HUES48 (cell line): ENCODE measurements around the gene CCDC88C.
"Not testable (repeated sequence)": the region's sequence is repeated elsewhere in the genome, so short reads cannot be mapped to it uniquely, and the experiment has no call there.

Experiments used
- H3K27ac ChIP-seq: one replicate; pipeline ENCODE4 v1.7.0; 2013; ENCODE audit warnings: low read depth, low read length, inconsistent platforms
- H3K27me3 ChIP-seq: 2 replicates; pipeline ENCODE4 v1.6.1; 2013; ENCODE audit warnings: mild to moderate bottlenecking, low read length; ENCODE audit not compliant: control insufficient read depth, insufficient read depth
- H3K36me3 ChIP-seq: 2 replicates; pipeline ENCODE4 v1.6.1; 2013; ENCODE audit warnings: low read length; ENCODE audit not compliant: control insufficient read depth, insufficient read depth
- H3K4me1 ChIP-seq: 2 replicates; pipeline ENCODE4 v1.6.1; 2013; ENCODE audit warnings: mild to moderate bottlenecking, low read length; ENCODE audit not compliant: control insufficient read depth, insufficient read depth
- H3K4me3 ChIP-seq: 2 replicates; pipeline ENCODE4 v1.5.1; 2013; ENCODE audit warnings: mild to moderate bottlenecking, low read depth, low read length
- H3K9ac ChIP-seq: 2 replicates; pipeline ENCODE4 v1.6.1; 2013; ENCODE audit warnings: mild to moderate bottlenecking, low read depth, low read length, moderate library complexity
- H3K9me3 ChIP-seq: 2 replicates; pipeline ENCODE4 v1.6.1; 2013; ENCODE audit warnings: low read length; ENCODE audit not compliant: control insufficient read depth, insufficient read depth

CCDC88C gene

DNA sequence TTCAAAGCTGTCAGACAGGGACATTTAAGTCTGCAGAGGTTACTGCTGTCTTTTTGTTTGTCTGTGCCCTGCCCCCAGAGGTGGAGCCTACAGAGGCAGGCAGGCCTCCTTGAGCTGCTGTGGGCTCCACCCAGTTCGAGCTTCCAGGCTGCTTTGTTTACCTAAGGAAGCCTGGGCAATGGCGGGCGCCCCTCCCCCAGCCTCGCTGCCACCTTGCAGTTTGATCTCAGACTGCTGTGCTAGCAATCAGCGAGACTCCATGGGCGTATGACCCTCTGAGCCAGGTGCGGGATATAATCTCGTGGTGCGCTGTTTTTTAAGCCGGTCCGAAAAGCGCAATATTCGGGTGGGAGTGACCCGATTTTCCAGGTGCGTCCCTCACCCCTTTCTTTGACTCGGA is 18.6 kb upstream of the CCDC88C start:
- H3K9ac ChIP-seq, H3K27me3 ChIP-seq, H3K27ac ChIP-seq, H3K4me3 ChIP-seq, H3K36me3 ChIP-seq, H3K4me1 ChIP-seq: not testable (repeated sequence)
- peaks cover 28% of the 10 kb centered on the region for H3K9me3 ChIP-seq

DNA sequence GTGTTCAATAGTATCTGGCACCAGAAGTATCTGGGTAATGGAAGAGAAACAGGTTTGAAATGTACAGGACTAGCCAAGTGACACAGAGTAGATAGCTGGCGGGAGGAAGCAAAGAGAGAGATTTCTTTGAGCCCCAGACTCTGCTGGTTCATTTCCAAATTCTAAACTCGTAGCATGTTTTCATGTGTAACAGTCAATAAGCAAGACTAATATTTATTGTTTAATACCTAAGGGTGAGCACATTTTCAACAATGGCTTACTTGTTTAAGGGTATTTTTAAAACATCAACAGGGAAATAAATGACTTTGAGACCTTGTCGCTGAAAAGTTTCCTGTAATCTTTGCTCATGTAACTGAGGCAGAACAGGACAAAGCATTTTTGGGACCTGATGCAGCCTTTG is 11.8 kb upstream of the CCDC88C start:
- H3K9ac ChIP-seq, result no peak overlapping the region

DNA sequence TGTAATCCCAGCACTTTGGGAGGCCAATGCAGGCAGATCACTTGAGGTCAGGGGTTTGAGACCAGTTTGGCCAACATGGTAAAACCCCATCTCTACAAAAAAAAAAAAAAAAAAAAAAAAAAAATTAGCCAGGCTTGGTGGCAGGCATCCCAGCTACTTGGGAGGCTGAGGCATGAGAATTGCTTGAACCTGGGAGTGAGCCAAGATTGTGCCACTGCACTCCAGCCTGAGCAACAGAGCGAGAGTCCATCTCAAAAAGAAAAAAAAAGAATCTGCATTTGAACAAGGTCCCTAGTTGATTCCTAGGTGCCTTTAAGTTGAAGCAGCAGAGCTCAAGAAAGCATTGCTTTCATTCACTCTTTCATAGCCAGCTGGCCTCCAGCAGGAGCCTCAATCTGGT is 11.3 kb upstream of the CCDC88C start:
- not testable (repeated sequence) for H3K27ac ChIP-seq, H3K4me3 ChIP-seq, H3K36me3 ChIP-seq, H3K9me3 ChIP-seq, H3K4me1 ChIP-seq, H3K9ac ChIP-seq, H3K27me3 ChIP-seq

More for the DNA sequence above, 11.8 kb upstream of the CCDC88C start:
- Histone ChIP-seq H3K27ac (no peak overlapping the region), H3K4me1 (no peaks in the 10 kb centered on the region), H3K9me3 (no peaks in the 10 kb centered on the region), H3K4me3 (no peak overlapping the region), H3K27me3 (no peaks in the 10 kb centered on the region), H3K36me3 (no peaks in the 10 kb centered on the region)

DNA sequence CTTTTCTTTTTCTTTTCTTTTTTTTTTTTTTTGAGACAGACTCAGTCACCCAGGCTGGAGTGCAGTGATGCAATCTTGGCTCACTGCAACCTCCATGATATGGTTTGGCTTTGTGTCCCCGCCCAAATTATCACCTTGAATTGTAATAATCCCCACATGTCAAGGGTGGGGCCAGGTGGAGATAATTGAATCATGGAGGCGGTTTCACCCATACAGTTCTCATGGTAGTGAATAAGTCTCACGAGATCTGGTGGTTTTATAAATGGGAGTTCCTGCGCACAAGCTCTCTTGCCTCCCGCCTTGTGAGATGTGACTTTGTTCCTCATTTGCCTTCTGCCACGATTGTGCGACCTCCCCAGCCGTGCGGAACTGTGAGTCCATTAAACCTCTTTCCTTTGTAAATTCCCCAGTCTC is 7.9 kb upstream of the CCDC88C start:
- not testable (repeated sequence) for H3K27ac ChIP-seq, H3K9me3 ChIP-seq, H3K9ac ChIP-seq, H3K36me3 ChIP-seq, H3K4me1 ChIP-seq, H3K4me3 ChIP-seq, H3K27me3 ChIP-seq

DNA sequence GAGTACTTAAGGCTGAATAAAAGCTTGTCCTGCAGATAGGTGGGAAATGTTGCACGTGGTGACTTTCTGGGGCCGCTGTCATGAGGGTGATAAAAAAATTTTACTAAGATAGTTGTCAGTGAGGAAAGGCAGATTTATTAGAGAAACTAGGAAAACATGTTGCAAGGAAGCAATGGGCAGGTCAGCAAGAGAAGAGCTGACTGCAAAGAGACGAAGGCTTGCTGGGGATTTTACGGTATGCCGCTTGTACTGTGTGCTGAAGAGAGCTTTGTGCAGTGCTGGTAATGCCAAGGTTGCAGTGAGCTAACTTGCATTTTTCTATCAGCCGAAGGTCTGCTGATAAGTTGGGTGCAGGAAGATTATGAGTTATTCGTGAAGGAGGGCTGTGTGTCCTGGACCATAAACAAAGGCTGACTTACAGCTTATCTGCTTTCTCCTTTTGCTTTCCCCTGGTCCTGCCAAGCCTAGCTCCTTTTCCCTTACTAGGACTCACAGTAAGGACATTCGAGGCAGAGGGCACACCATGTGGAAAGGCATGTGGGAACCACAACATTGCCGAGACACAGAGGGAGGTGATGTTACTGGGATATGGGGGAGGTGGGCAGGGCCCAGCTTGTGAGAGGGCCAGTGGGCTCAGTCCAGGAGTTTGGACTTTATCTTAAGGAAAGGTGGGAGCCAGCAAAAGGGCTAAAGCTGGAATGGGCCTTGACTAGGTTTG is 7.4 kb upstream of the CCDC88C start:
- Histone ChIP-seq H3K4me1 (no peaks in the 10 kb centered on the region), H3K36me3 (no peaks in the 10 kb centered on the region), H3K9me3 (no peaks in the 10 kb centered on the region), H3K4me3 (no peak overlapping the region), H3K9ac (no peak overlapping the region), H3K27me3 (no peaks in the 10 kb centered on the region), H3K27ac (no peak overlapping the region)

DNA sequence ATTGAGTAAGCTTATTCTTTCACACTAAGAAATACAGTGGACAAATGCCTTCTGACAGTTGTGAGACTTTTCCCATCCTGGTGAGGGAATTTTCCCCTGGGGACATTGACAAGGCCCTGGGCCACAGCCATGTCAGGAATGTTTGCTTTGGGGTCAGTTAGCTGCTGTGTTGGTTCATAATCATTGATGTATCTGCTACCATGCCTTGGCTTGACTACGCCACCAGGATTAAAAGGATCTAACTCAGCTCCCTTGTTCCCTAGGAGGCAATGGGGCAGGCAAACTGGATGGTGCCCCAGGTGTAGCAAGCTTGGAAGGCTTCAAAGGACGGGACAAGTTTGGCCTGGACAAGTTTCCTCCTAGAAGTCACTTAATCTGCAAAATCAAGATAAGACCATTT is 3.1 kb upstream of the CCDC88C start:
- Histone ChIP-seq H3K27me3 (no peaks in the 10 kb centered on the region), H3K27ac (no peak overlapping the region), H3K4me1 (peaks cover 9% of the 10 kb centered on the region), H3K36me3 (no peaks in the 10 kb centered on the region), H3K9ac (no peak overlapping the region), H3K4me3 (no peak overlapping the region), H3K9me3 (no peaks in the 10 kb centered on the region)

DNA sequence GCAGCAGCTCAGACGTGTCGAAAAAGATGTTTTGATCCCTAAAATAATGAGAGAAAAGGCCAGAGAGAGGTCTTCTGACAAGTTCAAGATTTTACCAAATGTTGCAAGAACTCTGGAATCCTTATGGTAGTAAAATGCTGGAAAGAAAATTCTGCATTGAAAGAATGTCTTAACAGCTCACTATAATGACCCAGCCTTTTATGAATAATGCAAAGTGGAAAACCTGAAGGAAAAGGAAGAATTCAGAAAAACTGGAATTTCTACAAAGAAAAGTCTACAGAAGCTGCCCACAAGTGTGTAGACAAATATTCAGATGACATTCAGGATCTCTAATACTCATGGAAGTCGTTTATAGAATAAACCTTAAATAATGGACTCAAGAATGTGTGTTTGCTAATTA is 1.8 kb upstream of the CCDC88C start:
- H3K36me3 ChIP-seq, result no peaks in the 10 kb centered on the region
- H3K4me1 ChIP-seq, result peaks cover 18% of the 10 kb centered on the region
- no peak overlapping the region for H3K9ac ChIP-seq
- H3K9me3 ChIP-seq, result no peaks in the 10 kb centered on the region
- no peaks in the 10 kb centered on the region for H3K27me3 ChIP-seq
- H3K4me3 ChIP-seq, result no peak overlapping the region
- H3K27ac ChIP-seq, result no peak overlapping the region

DNA sequence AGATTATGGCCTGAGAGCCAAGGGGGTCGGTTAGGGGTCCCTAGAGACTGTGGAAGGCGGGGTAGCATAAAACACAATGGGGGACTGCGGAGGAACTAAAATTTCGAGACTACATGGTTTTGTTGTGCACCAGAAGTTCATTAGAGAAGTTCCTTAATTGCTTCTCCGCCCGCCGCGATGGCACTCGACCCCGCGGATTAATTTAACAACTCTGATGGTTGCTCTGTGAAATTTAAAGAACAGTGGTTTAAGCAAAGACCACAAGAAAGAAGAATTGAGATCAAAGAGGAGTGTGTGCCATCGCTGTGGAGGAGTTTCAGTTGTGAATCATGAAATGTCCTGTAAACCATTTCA is 1.4 kb upstream of the CCDC88C start:
- peaks cover 22% of the 10 kb centered on the region for H3K4me1 ChIP-seq
- no peaks in the 10 kb centered on the region for H3K9me3 ChIP-seq
- no peak overlapping the region for H3K27ac ChIP-seq
- no peaks in the 10 kb centered on the region for H3K36me3 ChIP-seq
- H3K9ac ChIP-seq, result no peak overlapping the region
- H3K4me3 ChIP-seq, result no peak overlapping the region
- H3K27me3 ChIP-seq, result no peaks in the 10 kb centered on the region

DNA sequence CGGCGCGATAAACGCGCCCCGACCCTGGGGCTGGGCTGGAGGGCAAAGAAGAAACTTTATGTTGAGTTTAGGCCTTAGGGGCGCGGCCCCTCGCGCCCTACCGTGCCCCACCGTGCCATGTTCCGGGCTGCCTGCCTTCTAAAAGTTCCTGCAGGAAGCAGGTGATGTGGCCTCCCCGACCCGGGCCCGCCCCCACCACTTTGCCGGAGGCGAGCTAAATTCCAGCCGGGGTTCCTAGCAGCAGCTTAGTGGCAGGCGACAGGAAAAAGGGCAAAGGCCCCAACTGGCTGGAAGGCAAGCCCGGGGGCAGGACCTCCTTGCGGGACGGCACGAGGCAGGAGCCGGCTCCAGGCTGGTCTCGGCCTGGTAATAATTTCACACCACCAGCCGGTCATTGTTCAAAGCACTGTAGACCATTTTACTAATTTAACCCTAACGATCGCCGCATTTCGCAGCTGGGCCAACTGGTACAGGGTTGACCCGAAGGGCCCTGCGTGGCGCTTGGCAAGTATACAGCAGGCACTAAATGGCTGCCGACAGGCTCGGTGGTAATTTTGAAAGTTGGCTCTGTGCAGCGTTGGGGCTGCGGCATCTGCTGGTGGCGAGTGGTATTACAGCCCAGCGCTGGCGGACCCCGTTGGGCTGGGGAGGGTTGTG is 895 bp upstream of the CCDC88C start:
- H3K9ac ChIP-seq, result peak overlapping the region; percentile 66
- no peaks in the 10 kb centered on the region for H3K9me3 ChIP-seq
- peak overlapping the region; percentile 18 for H3K27ac ChIP-seq
- peaks cover 27% of the 10 kb centered on the region for H3K4me1 ChIP-seq
- 0 out of 2 replicates have a peak, but pooled peaks cover 2% of the 10 kb centered on the region for H3K36me3 ChIP-seq
- H3K4me3 ChIP-seq, result peak overlapping the region; percentile 74
- H3K27me3 ChIP-seq, result no peaks in the 10 kb centered on the region

DNA sequence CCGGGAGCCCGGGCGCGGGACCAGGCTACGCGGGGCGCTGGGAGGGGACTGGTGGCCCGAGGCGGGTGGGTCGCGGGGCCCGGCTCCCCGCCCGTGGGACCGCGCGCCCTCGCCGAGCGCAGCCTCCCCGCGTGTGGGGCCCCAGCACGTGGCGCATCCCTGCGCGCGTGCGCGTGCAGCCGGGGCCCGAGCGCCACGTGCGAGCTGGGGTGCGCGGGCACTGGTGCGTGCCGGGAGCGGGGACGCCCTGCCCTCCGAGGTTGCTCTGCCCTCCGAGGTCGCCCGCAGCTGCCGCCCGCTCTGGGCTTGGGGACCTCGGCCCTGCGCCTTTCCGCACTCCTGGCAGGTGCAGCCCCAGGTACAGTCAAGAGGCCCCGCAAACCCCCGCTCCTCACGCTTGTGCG is 365 bp upstream of the CCDC88C start:
- Histone ChIP-seq H3K27ac (no peak overlapping the region), H3K36me3 (peaks cover 2% of the 10 kb centered on the region; the same call in 1 of the 2 replicates), H3K4me1 (peaks cover 32% of the 10 kb centered on the region), H3K9ac (peak overlapping the region; percentile 66), H3K9me3 (no peaks in the 10 kb centered on the region), H3K27me3 (no peaks in the 10 kb centered on the region), H3K4me3 (peak overlapping the region; percentile 74)

DNA sequence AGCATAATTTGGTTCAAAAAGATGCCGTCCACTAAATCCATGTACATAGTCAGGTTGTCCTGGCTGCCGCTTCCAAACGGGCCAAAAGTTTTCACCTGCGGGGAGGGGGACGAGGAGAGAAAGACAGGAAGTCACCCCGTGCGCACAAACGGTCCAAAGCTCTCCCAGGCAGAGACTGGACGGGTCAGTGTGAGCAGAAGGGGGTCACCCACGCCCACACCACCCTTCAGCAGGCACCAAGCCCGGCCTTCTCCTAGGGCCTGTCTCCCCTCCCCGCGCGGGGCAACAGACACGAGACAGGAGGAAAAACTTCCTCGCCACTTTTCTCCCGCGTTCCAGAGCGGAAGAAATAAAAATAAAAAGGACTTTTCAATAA is 888 bp downstream of the CCDC88C start:
- Histone ChIP-seq H3K36me3 (peaks cover 2% of the 10 kb centered on the region; the same call in 1 of the 2 replicates), H3K27me3 (no peaks in the 10 kb centered on the region), H3K27ac (no peak overlapping the region), H3K4me3 (peak overlapping the region; percentile 74), H3K9me3 (no peaks in the 10 kb centered on the region), H3K9ac (0 out of 2 replicates have a peak overlapping the region, but pooled peaks have one; percentile 9), H3K4me1 (peaks cover 34% of the 10 kb centered on the region)
